PC-3 (cell line): Measurements from ENCODE around the gene RFX1. TPM values are rescaled to one million over a fixed set of nuclear protein-coding genes. Genes with fewer than 3 reads are reported as not detected.

Source experiments
- ATAC-seq: fragments of 200-7000 bp; cut with Tn5 transposase; 2 replicates; pipeline ENCODE4 v1.9.1; 2020; ENCODE audit warnings: mild to moderate bottlenecking, moderate library complexity
- BruUV-seq: library from RNA; stranded (reverse); fragments of 400-500 nt; replicated peaks from 2 replicates; lab custom pipeline; 2021; lab: Mats Ljungman, UMichigan
- CTCF ChIA-PET: fragments of 300-600 bp; sonication (Branson Sonifier 250); formaldehyde crosslinking; loops from one replicate; lab custom pipeline; 2022; ENCODE audit warnings: antibody characterized with exemption; lab: Charles Lee
- POLR2A ChIA-PET: fragments of 300-600 bp; sonication (Branson Sonifier 250); formaldehyde crosslinking; loops from one replicate; lab custom pipeline; 2022; ENCODE audit warnings: antibody characterized with exemption; ENCODE audit not compliant: unreplicated experiment; lab: Charles Lee
- DNase-seq: peaks from one replicate; pipeline ENCODE4 v3.0.0-alpha.2; 2015
- H2AFZ ChIP-seq: fragments of 300-600 bp; sonication (generic); 2 replicates; pipeline ENCODE4 v1.6.0; 2016; ENCODE audit warnings: antibody characterized with exemption, low read length
- H3F3A ChIP-seq: fragments of 300-600 bp; sonication (generic); one replicate; pipeline ENCODE4 v1.6.0; 2017; ENCODE audit warnings: antibody characterized with exemption, low read length, control low read depth, mild to moderate bottlenecking; ENCODE audit not compliant: unreplicated experiment
- H3K27ac ChIP-seq: fragments of 300-600 bp; sonication (generic); 2 replicates; pipeline ENCODE4 v1.5.1; 2016; ENCODE audit warnings: mild to moderate bottlenecking, low read length
- H3K27me3 ChIP-seq: fragments of 300-600 bp; sonication (generic); 2 replicates; pipeline ENCODE4 v1.6.1; 2016; ENCODE audit warnings: low read length, mixed read lengths
- H3K36me3 ChIP-seq: fragments of 300-600 bp; sonication (generic); 2 replicates; pipeline ENCODE4 v1.6.1; 2016; ENCODE audit warnings: low read depth, mixed run types, low read length, mixed read lengths
- H3K4me1 ChIP-seq: fragments of 300-600 bp; sonication (generic); 2 replicates; pipeline ENCODE4 v1.5.1; 2016; ENCODE audit warnings: low read length; ENCODE audit not compliant: insufficient read depth
- H3K4me2 ChIP-seq: fragments of 300-600 bp; sonication (generic); 2 replicates; pipeline ENCODE4 v1.6.0; 2016; ENCODE audit warnings: low read length
- H3K4me3 ChIP-seq: fragments of 300-600 bp; sonication (generic); 2 replicates; pipeline ENCODE4 v1.5.1; 2016; ENCODE audit warnings: mild to moderate bottlenecking, low read length, mixed read lengths
- H3K79me2 ChIP-seq: fragments of 300-600 bp; sonication (generic); 2 replicates; pipeline ENCODE4 v1.6.1; 2017; ENCODE audit warnings: low read length, mixed read lengths
- H3K9ac ChIP-seq: fragments of 300-600 bp; sonication (generic); 2 replicates; pipeline ENCODE4 v1.6.0; 2016; ENCODE audit warnings: mild to moderate bottlenecking, low read length
- H3K9me2 ChIP-seq: fragments of 300-600 bp; sonication (generic); replicated peaks from 2 replicates; pipeline ENCODE4 v1.6.1; 2016; ENCODE audit warnings: mixed run types, low read length, mixed read lengths
- H3K9me3 ChIP-seq: fragments of 300-600 bp; sonication (generic); 2 replicates; pipeline ENCODE4 v1.6.1; 2016; ENCODE audit warnings: low read length, mixed read lengths
- H4K20me1 ChIP-seq: fragments of 300-600 bp; sonication (generic); 2 replicates; pipeline ENCODE4 v1.6.1; 2016; ENCODE audit warnings: low read length, mixed read lengths
- EZH2 ChIP-seq: fragments of 300-600 bp; sonication (generic); IDR thresholded peaks from one replicate; pipeline ENCODE4 v1.6.1; 2017; ENCODE audit warnings: antibody characterized with exemption, mild to moderate bottlenecking, low read length; ENCODE audit not compliant: unreplicated experiment
- EZH2phosphoT487 ChIP-seq: fragments of 300-600 bp; sonication (generic); IDR thresholded peaks from 2 replicates; pipeline ENCODE4 v1.6.1; 2018; ENCODE audit warnings: mild to moderate bottlenecking, antibody characterized with exemption, low read length, borderline replicate concordance
- intact Hi-C: fragments of 100-400 bp; cut with micrococcal nuclease; formaldehyde crosslinking; loops from 2 replicates; pipeline ENCODE4 v1.9.0; 2023
- total RNA-seq: library from RNA; depleted of rRNA; stranded (reverse); fragments of >200 nt; gene quantifications from 2 replicates; pipeline ENCODE4 v1.2.3, GENCODE V29; 2014
- TF ChIP-seq, protein P1 (sequence below): fragments of 300-600 bp; sonication (generic); conservative IDR thresholded peaks from 2 replicates; pipeline ENCODE4 v1.5.1; 2017; ENCODE audit warnings: antibody characterized with exemption, low read depth, mild to moderate bottlenecking, low read length

Gene RFX1
- total RNA-seq, 1 experiment from 2014 or later = 7.5 TPM

DNA sequence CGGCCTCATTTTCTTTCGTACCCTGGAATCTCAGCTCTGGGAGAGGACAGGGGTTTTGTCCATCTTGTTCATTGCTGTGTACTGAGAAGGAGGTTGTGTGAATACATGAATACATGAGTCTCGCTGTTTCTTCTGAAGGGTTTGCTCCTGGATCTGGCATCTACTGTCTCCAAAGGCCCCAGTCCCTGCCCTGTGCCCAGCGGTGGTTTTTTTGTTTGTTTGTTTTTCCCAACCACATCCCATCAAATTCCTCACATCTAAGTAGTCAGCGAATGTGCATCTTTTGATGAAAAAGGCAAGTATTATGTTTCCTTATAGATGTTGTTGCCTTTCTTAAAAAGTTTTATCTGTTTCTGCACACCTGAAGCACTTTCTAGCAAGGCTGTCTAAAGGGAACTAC, 41.3 kb downstream of the RFX1 start:
- no peak overlapping the region for H3K4me2 ChIP-seq
- no peaks in the 10 kb centered on the region for H3K27me3 ChIP-seq
- no TSS peak for BruUV-seq
- ChIA-PET POLR2A (no interaction called here), CTCF (no interaction called here)
- no peak overlapping the region for H3K4me3 ChIP-seq
- H3K9me3 ChIP-seq = no peaks in the 10 kb centered on the region
- H4K20me1 ChIP-seq = no peaks in the 10 kb centered on the region
- no peak for TF ChIP-seq EZH2phosphoT487
- H3K27ac ChIP-seq = no peak overlapping the region
- DNase-seq (peak; percentile 63), ATAC-seq (peak; percentile 73)
- H3K36me3 ChIP-seq = peaks cover 18% of the 10 kb centered on the region
- no peaks in the 10 kb centered on the region for H3F3A ChIP-seq
- H3K4me1 ChIP-seq = peaks cover 10% of the 10 kb centered on the region
- intact Hi-C loops = loop anchor here (5.0 kb wide), 1 partner anchor 108 kb away; the partner anchor contains the start of gene MISP3
- no peaks in the 10 kb centered on the region for H3K9me2 ChIP-seq
- no peaks in the 10 kb centered on the region for H3K79me2 ChIP-seq
- H3K9ac ChIP-seq = no peak overlapping the region
- no peak overlapping the region for H2AFZ ChIP-seq

DNA sequence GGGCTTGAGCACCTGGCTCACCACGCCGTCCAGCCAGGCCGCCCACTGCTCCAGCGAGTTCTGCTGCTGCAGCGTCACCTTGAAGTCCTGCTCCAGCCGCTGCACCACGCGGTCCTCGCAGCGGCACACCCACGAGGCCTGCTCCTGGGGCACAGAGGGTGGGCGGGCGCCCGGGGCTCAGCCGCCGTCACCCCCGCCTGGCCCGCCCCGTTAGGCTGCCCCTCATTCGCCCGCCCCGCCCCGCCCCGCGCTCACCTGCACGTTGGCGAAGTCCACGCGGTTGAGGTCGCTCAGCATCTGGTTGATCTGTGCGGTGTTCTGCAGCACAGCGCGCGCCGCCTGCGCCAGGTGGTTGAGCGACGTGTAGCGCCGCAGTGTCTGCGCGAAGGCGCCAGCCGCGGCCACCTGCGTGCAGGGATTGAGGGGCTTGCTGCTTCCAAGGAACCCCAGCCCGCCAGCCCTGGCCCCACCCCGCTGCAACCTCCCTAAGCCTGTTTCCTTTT, 42.5 kb downstream of the RFX1 start:
- Histone ChIP-seq H3K79me2 (no peaks in the 10 kb centered on the region), H4K20me1 (no peaks in the 10 kb centered on the region), H3K27ac (no peak overlapping the region), H3K4me1 (peaks cover 10% of the 10 kb centered on the region), H2AFZ (no peak overlapping the region), H3K4me3 (no peak overlapping the region), H3K27me3 (no peaks in the 10 kb centered on the region), H3K9me3 (no peaks in the 10 kb centered on the region), H3K4me2 (no peak overlapping the region), H3F3A (no peaks in the 10 kb centered on the region), H3K9ac (no peak overlapping the region), H3K9me2 (no peaks in the 10 kb centered on the region), H3K36me3 (peaks cover 25% of the 10 kb centered on the region)
- TF ChIP-seq EZH2 (no peak), EZH2phosphoT487 (no peak)
- TF ChIP-seq, protein P1, sequence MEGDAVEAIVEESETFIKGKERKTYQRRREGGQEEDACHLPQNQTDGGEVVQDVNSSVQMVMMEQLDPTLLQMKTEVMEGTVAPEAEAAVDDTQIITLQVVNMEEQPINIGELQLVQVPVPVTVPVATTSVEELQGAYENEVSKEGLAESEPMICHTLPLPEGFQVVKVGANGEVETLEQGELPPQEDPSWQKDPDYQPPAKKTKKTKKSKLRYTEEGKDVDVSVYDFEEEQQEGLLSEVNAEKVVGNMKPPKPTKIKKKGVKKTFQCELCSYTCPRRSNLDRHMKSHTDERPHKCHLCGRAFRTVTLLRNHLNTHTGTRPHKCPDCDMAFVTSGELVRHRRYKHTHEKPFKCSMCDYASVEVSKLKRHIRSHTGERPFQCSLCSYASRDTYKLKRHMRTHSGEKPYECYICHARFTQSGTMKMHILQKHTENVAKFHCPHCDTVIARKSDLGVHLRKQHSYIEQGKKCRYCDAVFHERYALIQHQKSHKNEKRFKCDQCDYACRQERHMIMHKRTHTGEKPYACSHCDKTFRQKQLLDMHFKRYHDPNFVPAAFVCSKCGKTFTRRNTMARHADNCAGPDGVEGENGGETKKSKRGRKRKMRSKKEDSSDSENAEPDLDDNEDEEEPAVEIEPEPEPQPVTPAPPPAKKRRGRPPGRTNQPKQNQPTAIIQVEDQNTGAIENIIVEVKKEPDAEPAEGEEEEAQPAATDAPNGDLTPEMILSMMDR = no peak
- no peak for ATAC-seq
- CTCF ChIA-PET = no interaction called here
- intact Hi-C loops = loop anchor here (5.0 kb wide), 1 partner anchor 109 kb away; the partner anchor contains the start of gene MISP3
- POLR2A ChIA-PET = no interaction called here
- DNase-seq = no peak
- BruUV-seq = no TSS peak

DNA sequence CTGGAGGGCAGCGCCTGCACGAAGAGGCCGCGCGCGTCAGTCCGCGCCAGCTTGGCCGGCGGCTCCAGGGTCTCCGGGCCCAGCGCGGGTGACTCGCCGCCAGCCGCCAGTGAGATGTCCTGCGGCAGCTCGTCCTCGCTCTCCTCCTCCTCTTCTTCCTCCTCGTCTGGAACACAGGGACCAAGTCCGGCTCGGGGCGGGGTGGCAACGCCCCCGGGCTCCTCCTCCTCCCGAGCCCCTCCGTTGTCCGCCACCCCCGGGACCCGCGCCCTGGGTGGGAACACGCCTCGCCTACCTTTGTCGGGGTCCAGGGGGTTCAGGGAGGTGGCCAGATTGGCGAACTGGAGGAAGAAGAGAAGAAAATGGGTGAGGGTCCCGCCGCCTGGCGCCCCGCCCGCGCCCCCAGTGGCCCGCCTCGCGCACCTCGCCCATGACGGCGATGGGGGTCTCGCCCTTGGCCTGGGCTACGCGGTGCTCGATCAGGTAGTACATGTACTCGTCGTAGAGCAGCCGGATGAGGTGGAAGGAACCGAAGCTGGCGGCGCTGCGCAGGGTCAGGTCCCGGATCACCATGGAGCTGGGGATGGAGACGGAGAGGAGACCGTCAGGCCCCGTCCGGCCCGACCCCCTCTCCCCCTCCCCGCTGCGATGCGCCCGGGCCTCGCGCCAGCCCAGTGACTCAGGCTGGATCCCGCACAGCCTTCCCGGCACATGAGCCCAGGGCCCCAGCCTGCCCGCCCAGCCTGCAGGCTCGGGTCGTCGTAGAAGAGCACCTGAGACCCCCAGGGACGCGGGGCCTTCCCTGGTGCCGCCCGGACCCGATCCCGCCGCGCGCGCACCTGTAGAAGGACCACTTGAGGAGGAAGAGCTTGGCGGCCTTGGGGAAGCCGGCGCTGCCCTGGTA, 43.2 kb downstream of the RFX1 start:
- H4K20me1 ChIP-seq = no peaks in the 10 kb centered on the region
- no peak overlapping the region for H3K27ac ChIP-seq
- no peaks in the 10 kb centered on the region for H3K9me2 ChIP-seq
- no peak overlapping the region for H2AFZ ChIP-seq
- no peak overlapping the region for H3K4me3 ChIP-seq
- H3K9me3 ChIP-seq = no peaks in the 10 kb centered on the region
- no peak overlapping the region for H3K4me2 ChIP-seq
- peaks cover 10% of the 10 kb centered on the region for H3K4me1 ChIP-seq
- H3K27me3 ChIP-seq = no peaks in the 10 kb centered on the region
- no TSS peak for BruUV-seq
- H3K79me2 ChIP-seq = no peaks in the 10 kb centered on the region
- no peak overlapping the region for H3K9ac ChIP-seq
- DNase-seq (no peak), ATAC-seq (no peak)
- ChIA-PET CTCF (no interaction called here), POLR2A (no interaction called here)
- TF ChIP-seq EZH2 (no peak), EZH2phosphoT487 (no peak)
- TF ChIP-seq, protein P1 = no peak
- H3F3A ChIP-seq = no peaks in the 10 kb centered on the region
- H3K36me3 ChIP-seq = peaks cover 22% of the 10 kb centered on the region
- intact Hi-C loops = loop anchor here (5.0 kb wide), 1 partner anchor 109 kb away; the partner anchor contains the start of gene MISP3
